ENCODE data around the gene PLS1. TPM values are rescaled to one million over a fixed set of nuclear protein-coding genes. Genes with fewer than 3 reads are reported as not detected.
A peak's percentile ranks its signal among the peaks of the same experiment; 100 is the strongest.

The PLS1 gene
- total and polyA plus RNA-seq, 2 of the 8 experiments (the other 6 are each of a cell fraction or from before 2014, with no cell fraction given), result 18.7 to 44.7 TPM

GRCh38 chr3:142724682-142725356, 128.6 kb downstream of the PLS1 start (continued):
- TF ChIP-seq RFX5 (IDR thresholded peaks at IDR 0.05; ENCODE audit: borderline replicate concordance, low read depth, low read length) (no peak), KDM1A (IDR thresholded peaks at IDR 0.05; ENCODE audit: borderline replicate concordance, low read length) (no peak; the same call in 1 of the 2 replicates), GTF2F1 (IDR thresholded peaks at IDR 0.05; ENCODE audit: borderline replicate concordance, low read depth, low read length) (no peak), TBP (IDR thresholded peaks at IDR 0.05; ENCODE audit: low read depth, low read length) (peak; percentile 70; the same call in 1 of the 2 replicates), POU5F1 (IDR thresholded peaks at IDR 0.05; ENCODE audit: low read depth, low read length) (no peak), E2F6 (IDR thresholded peaks at IDR 0.05) (peak; percentile 50; the same call in 1 of the 2 replicates), ATF2 (IDR thresholded peaks at IDR 0.05; ENCODE audit: low read length) (0 out of 2 replicates have a peak, but pooled peaks have one; percentile 41), EP300 (IDR thresholded peaks at IDR 0.05; ENCODE audit: borderline replicate concordance in 1 of 2, low read depth in 2 of 2, low read length in 2 of 2) (no peak), POLR2AphosphoS5 (IDR thresholded peaks at IDR 0.05; ENCODE audit: low read depth, low read length) (no peak; the same call in 1 of the 2 replicates), POLR2A (IDR thresholded peaks at IDR 0.05; ENCODE audit: control extremely low read depth in 1 of 2, low read depth in 2 of 2, low read length in 2 of 2) (peak; percentile 37 to 84), TAF7 (optimal IDR thresholded peaks at IDR 0.05; ENCODE audit: borderline replicate concordance, low read depth, low read length) (no peak), RAD21 (IDR thresholded peaks at IDR 0.05 in 1 of 2, conservative IDR thresholded peaks at IDR 0.05 in 1 of 2; ENCODE audit: low read depth in 2 of 2, low read length in 2 of 2) (0 out of 4 replicates have a peak, but pooled peaks have one; percentile 1 to 4), KDM4A (IDR thresholded peaks at IDR 0.05; ENCODE audit: low read depth, low read length, severe bottlenecking) (peak; percentile 39), SP1 (IDR thresholded peaks at IDR 0.05; ENCODE audit: low read depth, low read length) (no peak), RBBP5 (IDR thresholded peaks at IDR 0.05; ENCODE audit: borderline replicate concordance, low read depth, low read length) (peak; percentile 71; the same call in 1 of the 2 replicates), CEBPB (IDR thresholded peaks at IDR 0.05; ENCODE audit: low read depth, low read length) (no peak), BRCA1 (IDR thresholded peaks at IDR 0.05; ENCODE audit: low read depth, low read length) (no peak), GABPA (IDR thresholded peaks at IDR 0.05; ENCODE audit: borderline replicate concordance, insufficient read depth, low read length) (no peak), SAP30 (IDR thresholded peaks at IDR 0.05; ENCODE audit: insufficient read depth, insufficient replicate concordance, low read length) (peak; percentile 62), TEAD4 (IDR thresholded peaks at IDR 0.05; ENCODE audit: low read depth, low read length) (0 out of 2 replicates have a peak, but pooled peaks have one; percentile 23), JUN (IDR thresholded peaks at IDR 0.05; ENCODE audit: low read depth, low read length) (no peak)
